ENCODE measurements around the gene FDXACB1.
A peak's percentile ranks its signal among the peaks of the same experiment; 100 is the strongest.

FDXACB1 gene

DNA sequence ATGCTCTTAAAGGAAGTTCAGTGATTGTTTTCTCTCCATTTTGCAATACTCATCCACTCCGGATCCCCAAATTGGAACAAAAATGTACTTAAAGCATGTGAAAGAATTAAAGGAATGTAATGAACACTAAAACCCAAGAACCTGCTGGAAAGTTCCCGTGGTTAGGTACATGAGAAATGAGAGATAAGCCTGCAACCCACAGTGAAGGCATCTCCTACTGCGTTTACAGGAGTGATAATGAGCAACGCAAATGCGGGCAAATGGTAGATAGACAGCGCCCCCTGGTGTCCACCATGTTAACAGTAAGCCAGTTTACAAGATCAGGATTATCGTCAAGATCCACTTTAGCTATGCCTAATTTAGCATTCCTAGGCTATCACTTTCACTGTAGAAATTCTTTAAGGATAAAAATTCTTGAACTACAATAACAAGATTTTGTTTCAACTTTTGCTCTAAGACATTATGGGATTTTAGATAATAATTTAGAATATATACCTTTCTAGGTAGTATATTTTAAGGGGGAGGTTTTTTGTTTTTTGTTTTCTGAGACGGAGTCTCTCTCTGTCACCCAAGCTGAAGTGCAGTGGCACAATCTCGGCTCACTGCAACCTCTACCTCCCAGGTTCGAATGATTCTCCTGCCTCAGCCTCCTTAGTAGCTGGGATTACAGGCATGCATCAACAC lies 37.5 kb downstream of the FDXACB1 start:
- DNase-seq, result peak; percentile 53

DNA sequence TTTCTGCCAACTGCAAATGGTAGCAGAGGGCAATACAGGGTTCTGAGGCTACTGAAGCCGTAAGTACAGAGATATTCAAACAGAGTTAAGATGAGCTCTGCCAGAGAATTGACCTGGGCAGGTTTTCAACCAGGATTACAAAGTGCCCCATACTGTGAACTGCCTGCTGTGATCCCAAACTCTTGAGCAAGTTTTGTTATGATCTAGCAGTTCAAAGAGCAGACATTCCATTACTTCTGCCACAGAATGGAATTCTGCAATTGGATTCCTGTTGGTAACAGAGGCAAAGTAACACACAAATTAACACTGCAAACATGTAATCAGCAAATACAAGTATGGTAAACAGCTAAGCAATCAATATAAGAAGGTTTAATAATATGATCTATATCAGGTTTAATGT lies 38.8 kb downstream of the FDXACB1 start:
- DNase-seq, result no peak

DNA sequence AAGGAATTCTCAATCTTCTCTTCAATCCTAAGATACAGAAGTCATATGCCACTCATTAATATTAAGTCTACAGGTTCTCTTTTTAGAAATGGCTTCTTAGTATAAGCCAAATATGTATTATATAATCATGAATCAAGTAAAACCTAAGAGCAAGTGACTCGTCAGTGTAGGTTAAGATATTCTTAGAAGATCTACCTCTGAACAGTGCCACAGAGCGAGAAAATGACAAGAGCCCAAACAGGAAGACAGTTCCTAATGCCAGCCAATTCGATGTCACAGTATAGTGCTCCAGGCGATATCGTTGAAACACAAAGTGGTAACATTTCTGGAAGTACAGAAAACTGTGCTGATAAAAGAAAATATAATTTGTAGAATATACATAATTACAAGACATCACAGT lies 40.9 kb downstream of the FDXACB1 start:
- DNase-seq, result no peak

DNA sequence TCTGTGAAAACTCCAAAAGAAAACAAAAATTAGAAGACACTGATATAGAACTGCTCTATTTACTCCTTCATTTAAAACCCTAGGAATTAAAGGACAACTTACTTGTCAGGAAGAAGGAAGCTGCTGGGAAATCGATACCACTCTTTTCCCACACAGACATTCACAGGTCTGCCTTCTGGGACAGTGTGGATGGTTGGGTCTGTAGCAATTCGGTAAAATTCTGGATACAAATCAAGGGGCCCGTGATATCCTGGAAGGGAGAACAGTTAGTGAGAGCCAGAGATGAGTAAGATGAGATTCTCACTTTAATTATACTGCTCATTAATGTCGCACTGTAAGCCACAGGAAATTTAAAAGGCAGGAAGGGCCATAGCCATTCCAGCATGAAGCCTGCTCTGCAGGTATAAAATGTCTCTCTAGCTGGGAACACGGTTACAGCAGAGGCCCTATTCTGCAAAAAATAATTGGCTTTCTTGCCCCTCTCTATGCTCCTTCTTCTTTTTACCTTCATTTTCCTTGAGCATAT lies 41.5 kb downstream of the FDXACB1 start:
- no peak for DNase-seq

DNA sequence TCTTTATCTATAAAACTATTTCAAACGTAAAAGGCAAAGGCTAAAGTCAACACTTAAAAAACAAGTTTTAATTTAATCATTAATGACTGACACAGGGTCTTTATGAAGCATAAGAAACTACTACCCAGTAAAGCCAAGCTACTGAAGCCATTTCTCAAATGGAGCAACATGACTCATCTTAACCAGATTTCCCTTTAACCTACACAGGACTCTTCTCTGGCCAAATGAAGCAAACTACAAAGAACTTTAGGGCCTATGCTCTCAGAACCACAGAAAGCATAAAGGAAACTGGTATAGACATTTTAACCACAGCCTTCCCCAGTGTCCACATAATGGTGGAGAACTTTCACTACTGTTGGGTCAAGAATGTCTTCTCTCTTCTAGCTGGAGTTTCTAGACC lies 42.2 kb downstream of the FDXACB1 start:
- DNase-seq, result no peak

DNA sequence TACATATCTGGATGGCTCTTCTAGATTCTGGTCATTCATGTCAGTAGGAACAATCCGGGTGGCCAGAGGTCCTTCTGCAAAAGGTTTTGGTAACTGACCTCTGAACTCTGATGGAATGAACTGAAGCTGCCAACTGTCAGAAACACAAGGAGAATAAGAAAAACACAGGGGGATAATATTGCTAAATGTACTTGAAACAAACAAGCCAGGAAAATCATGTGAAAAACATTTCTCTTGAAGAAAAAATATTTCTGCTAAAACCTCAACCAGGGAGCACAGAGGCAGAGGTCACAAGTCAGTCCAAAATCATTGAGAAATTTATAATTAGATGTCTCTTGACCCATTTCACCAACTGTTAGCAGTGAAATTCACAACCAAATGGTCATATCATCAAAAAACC lies 42.8 kb downstream of the FDXACB1 start:
- no peak for DNase-seq

DNA sequence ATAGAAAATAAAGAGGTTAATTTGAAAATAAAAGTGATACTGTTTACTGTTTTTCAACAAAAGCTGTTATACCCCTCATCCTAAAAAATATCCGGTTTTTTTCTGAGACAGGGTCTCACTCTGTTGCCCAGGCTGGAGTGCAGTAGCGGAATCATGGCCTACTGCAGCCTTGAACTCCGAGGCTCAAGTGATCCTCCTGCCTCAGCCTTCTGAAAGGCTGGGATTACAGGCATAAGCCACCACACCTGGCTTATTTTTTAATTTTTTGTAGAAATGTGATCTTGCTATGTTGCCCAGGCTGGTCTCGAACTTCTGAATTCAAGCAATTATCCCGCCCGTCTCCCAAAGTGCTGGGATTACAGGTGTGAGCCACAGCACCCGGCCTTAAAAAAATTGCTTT lies 43.3 kb downstream of the FDXACB1 start:
- no peak for DNase-seq

DNA sequence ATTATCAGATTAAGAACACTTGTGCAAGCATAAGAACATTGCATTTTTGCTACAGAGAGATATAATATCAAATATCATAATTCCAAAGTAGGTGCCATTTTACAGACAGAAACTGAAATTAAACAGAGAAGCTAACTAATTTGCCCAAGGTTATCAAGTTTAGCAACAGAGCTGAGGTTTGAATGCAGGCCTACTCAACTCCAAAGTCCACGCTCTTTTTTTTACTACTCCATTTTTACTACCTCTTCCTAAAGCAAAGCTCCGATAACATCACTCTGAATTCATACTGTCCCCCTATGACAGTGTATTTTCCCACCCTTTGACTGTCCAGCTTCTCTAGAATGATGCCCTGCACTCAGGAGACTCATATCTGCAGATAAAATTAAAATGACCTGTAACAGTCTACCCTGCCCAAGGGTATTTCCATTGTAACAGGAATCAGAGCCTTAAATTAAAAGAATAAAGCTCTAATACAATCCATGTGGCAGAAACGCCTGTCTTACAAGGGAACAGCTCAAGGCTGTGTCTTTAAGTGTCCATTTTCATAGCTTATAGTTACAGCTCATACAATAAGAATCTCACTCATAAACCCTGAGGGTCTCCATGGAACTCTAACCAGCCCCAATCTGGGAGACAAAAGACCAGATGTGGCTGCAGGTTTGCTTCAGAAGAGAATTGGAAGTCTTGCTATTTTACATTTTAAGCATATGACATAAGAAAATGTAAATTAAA lies 44.4 kb downstream of the FDXACB1 start:
- no peak for DNase-seq

DNA sequence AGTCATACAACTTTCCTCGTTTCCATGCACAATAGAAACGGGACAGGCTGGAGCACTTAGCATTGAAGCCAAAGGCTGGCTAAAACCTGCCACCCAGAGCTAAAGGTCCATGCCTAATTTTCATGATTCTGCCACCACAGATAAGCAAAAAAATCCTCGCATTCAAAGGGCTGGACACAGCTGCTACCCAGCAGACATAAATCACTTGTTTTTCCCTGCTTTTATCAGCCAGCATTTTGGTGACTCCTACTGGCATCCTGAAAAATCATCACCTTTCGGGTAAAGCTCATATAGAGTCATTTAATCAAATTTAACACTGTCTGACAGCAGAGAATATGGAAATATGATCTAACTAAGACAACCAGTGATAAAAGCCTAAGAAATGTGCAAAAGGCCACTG lies 45.4 kb downstream of the FDXACB1 start:
- peak; percentile 62 for DNase-seq

DNA sequence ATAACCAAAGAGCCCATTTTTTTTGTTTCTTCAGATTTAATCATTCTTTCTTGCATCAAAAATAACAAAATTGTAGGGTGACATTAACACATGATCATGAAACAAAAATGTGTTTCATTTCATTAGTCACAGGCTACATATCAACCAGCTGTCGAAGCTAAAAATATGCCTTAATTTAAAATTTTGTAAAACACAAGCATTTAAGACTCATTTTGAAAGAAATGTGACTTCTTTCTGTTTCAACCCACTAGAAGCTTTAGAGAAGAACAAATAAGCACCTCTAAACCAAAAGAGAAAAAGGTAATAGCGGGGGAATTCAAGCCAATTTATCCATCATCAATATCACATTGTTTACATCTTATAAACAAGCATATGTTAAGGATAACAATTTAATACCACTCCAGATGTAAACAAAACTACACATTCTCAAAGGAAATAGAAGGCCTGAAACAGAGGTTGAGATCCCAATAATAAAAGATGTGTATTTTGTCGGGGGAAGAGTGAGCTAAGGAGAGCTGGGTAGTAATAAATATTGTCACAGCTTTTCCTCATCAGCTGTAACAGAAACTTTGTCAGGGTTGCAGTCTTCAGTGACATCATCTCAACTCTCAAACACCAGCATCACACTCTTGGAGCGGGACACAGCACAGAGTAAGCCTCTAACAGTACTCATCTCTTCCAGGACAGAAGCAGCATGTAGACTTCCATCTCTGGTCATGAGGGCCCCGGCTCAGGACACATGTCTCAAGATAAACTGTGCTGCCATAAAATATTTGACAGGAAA lies 49.6 kb downstream of the FDXACB1 start:
- no peak for DNase-seq

DNA sequence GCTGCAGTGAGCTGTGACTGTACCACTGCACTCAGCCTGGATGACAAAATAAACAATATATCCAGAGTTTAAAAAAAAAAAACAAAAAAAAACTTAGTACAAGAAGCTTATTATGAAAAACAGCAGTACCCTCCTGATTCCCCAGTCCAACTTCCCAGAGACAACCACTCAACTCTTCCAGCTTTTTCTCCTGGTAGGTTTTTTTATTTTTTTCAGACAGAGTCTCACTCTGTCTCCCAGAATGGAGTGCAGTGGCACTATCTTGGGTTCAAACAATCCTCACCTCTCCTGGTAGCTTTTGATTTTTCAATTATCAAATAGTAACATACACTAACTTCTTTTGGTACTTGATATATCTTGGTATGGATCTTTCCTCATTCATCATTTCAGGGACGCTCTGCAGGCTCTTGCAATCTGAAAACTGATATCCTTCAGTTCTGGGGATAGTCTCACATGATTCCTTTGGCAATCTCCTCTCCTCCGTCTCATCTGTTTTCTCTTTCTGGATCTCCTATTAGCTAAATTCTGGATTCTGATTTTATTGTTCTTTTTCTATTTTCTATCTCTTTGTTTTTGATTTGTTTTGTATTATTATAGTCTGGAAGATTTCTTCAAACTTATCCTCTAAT lies 52.5 kb downstream of the FDXACB1 start:
- no peak for DNase-seq

Data from SHP77 treated with DMSO at 0.1 percent for 48 hours (cell line).